ENCODE measurements around the gene BOD1.
A peak's percentile ranks its signal among the peaks of the same experiment; 100 is the strongest.

BOD1 gene

GRCh38 chr5:173616577-173617118, at the start of gene BOD1:
BOD1 (minus strand) TSS chr5:173616650; CDS start chr5:173616436, 214 bp downstream.
- peak; percentile 87 to 95 (median 90) for DNase-seq

- DNase-seq, result no peak
Observed at GRCh38 chr5:173665326-173665725, 48.9 kb upstream of the BOD1 start.

GRCh38 chr5:173664154-173664526, 47.7 kb upstream of the BOD1 start:
- no peak for DNase-seq

- no peak for DNase-seq
Observed at GRCh38 chr5:173663352-173664153, 47.1 kb upstream of the BOD1 start.

DNA sequence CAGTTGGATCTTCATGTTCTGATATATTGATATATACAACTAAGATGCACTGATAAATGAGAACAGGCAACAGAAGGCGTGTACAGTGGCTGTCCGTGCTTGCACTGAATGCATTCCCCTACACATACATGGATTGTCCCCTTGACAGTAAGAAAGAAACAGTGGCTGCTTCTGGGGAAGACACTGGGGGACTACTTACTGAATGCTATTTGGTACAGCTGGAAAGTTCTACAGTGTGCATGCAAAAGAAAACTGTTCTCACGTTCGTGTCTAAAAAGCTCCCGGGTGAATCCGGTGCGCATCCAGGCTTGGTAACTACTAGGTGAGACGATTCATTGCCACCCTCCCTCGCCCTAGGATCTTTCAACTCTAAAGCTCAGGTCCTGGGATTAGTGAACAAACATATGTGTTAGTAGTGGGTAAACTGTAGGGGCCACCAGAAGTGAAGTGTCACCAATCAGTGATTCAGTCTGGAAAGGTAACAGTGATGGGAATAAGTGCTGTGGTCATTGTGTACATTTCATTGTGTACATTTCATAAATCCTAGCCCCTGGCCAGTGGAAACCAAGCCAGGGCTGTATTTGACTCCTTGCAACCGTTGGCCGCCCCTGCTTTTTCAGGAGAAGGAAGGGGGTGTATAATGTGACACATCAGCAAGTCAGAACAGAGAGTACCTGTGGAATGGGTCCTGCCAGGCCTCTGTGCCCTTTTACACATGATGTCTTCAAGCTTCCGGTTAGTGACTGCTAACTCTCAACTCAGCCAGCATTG, 46.3 kb upstream of the BOD1 start:
- DNase-seq, result no peak

GRCh38 chr5:173660481-173661280, 44.2 kb upstream of the BOD1 start:
- DNase-seq, result no peak

DNA sequence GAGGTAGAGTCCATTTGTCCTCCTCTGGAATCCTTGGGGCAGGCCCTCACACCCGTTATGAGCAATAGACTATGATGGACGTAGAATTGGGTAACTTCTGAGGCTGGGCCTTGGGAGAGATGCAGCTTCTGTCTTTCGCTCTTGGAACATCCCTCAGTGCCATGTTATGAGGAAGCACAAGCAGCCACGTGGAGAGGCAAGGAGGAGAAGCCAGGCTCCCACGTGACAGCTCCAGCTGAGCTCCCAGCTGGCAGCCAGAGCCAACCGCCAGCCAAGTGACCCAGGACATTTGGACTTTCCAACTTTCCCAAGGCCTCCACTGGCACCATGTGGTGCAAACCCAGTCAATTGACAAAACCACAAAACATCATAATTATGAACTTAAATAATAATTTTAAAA, 43.0 kb upstream of the BOD1 start:
- DNase-seq, result no peak

GRCh38 chr5:173657741-173658356, 41.4 kb upstream of the BOD1 start:
- no peak for DNase-seq

DNA sequence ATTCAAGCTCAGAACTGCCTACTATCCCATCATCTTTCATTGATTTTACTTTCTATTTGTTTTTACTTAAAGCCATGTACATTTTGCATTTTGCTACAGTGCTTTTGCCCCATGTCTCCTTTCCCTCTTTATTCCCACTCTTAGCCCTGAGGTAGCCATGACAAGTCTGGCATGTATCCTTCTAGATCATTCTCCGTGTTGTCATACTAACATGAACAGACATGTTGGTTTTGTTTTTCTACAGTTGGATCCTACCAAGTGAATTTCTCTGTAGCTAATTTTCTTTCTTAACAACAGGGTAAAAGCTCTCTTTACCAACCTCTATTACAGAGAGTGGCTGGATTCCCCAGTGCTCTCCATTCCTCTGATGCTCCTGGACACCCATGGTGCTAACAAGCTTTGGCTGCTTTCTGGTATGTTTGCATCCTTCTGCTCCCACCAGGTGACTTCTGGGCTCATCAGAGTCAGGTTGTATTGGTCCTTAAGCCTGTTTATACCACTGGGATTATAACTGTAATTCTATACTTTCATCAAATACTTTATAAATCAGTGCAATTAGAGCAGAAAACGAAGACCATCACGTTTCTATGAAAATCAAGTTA, 38.8 kb upstream of the BOD1 start:
- DNase-seq, result no peak

GRCh38 chr5:173653822-173654523, 37.5 kb upstream of the BOD1 start:
- no peak for DNase-seq

- no peak for DNase-seq
Observed at GRCh38 chr5:173648308-173648866, 31.9 kb upstream of the BOD1 start.

DNA sequence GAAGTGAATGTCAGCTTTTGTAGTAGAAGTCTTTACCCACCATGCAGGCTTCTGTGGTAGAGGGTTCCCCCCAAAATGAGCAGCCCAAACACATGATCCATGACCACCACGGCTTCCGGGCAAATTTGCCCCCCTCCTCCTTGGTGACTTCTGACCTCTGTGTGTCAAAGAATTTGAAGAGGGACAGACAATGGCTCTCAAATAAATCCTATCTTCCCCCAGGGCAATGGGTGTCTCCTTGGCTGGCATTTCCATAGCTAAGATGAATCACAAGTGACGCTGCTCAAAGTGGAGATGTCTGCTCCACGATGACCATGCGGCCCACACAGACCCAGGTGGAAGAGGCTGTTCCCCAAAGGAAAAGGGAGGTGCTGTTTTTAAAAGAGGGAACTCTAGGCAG, 30.2 kb upstream of the BOD1 start:
- no peak for DNase-seq

DNA sequence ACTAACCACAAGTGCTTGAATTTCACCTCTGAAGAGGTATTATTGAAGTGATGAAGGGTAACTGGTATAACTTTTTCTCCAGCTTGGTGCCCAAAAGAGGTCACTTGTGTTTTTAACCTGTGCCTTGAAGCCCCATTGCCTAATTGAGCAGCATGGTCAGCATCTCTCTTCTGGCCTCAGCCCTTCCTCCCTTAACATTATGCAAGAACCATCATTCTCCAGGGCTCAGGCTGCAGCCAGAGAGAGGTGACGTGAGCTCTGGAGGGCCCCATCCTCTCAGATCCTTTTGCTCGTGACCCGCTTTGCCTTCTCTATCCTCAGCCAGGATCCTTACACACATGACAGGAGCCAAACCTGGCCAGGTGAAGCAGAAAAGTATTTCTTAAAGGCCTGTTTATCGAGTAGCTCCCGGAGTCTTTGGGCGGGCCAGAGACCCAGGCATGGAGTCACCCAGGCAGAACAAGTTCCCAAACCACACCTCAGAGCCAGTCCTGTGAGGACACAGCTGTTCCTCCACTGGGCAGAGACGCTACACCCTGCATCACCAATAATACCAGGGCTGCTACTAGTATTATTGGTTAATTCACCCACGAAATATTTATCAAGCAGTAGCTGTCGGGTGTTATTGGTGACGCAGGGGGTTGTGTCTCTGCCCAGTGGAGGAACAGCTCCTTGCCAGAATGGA, 29.6 kb upstream of the BOD1 start:
- no peak for DNase-seq

DNA sequence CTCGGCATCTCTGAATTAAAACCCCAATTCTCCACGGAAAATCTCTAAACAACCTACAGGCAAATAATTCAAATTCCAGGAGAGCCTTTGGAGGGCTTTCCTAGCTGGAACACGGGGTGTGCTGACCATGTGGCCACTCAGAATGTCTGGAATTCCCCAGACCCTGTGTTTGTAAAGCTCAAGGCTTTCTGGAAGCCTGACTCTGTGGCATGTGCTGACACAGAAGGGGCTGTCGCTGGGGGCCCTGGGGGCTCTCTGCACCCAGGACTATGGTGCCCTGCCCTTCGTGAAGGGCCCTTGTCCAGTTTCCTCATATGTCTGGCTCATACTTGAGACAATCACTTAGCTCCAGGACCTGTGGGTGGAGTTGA, 29.0 kb upstream of the BOD1 start:
- DNase-seq, result no peak

DNA sequence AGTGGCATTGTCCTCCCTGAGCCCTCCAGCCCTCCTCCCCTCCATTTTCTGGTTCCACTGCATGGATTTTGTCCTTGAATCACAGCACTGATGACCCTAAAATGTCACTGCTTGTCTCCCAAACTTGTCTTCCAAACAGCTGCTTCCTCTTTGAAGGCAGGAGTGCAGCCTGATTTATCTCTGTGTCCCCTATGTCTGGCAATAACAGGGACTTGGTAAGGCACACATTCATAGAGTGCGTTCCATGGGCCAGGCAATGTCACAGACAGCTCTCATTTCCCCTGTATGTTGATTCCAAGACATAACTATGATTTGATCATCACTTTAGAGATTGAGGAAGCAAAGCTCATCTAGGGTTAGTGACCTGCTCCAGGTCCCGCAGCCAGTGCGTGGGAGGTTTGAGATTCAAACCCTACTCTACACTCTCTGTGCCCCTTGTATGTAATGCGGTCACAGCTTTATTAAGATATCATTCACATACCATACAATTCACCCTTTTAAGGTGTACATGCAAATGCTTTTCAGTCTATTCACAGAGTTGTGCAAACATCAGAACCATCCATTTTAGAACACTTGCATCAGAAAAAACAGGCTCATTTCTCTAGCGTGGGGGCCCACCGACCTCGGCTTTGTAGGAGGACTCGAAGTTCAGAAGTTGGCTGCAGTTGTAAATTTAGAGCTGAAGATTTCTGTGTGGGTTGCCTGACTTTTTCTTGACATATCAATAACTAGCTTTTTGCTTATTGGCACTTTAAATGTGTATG, 28.4 kb upstream of the BOD1 start:
- no peak for DNase-seq

- no peak for DNase-seq
Observed at GRCh38 chr5:173643964-173644363, 27.5 kb upstream of the BOD1 start.

GRCh38 chr5:173642895-173643481, 26.5 kb upstream of the BOD1 start:
- DNase-seq, result no peak

DNA sequence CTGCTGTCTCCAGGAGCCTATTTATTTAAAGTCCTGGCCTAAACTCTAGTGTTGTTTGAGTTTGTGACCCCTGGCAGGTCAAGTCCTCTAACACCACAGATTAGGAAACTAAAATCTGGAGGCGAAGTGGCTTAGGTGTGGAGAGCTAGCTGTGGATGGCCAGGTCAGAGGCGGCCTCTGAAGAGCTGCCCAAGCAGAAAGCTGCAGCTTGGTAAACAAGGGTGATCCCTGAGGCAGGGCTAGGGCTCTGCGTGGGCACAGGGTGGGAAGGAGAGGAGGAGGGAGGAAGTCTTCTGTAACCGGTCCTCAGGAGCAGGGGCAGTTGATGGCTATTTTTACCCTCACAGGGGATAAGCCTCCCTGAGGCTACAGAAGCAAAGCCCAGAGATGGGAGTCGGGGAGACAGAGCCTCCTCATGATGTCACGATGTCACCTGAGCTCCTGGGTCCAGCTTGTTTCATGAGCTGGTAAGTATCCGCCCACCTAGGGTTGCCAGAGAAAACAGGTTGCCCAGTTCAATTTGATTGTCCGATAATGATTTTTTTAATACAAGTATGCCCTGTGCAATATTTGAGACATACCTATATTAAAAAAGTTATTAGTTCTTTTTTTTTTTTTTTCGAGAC, 25.9 kb upstream of the BOD1 start:
- DNase-seq, result no peak

All from stimulated activated naive CD4-positive, alpha-beta T cell (primary cell).